ENCODE measurements around the gene DCBLD1. TPM values are rescaled to one million over a fixed set of nuclear protein-coding genes. Genes with fewer than 3 reads are reported as not detected.

DCBLD1 gene
- total RNA-seq, 1 donor from 2014 or later, result 6.1 TPM

DNA sequence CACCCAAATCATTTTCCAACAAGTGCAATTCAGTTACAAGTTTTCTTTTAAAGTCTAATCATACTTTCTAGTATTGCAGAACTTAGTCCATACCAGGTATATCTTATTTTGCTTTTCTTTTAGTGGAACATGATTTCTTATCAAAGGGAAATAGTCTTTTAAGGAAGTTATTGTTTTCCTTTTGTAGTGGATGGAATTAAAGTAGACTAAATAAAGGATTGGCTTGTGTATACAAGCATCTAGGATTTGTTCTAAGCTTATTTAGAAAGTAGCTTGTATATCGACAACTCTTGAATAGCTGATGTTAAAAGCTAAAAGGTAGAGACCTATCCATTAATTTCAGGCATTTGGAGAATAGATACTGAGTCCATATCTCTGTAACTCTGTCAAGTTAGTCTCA is 14.8 kb downstream of the DCBLD1 start:
- TF ChIP-seq, protein P1, sequence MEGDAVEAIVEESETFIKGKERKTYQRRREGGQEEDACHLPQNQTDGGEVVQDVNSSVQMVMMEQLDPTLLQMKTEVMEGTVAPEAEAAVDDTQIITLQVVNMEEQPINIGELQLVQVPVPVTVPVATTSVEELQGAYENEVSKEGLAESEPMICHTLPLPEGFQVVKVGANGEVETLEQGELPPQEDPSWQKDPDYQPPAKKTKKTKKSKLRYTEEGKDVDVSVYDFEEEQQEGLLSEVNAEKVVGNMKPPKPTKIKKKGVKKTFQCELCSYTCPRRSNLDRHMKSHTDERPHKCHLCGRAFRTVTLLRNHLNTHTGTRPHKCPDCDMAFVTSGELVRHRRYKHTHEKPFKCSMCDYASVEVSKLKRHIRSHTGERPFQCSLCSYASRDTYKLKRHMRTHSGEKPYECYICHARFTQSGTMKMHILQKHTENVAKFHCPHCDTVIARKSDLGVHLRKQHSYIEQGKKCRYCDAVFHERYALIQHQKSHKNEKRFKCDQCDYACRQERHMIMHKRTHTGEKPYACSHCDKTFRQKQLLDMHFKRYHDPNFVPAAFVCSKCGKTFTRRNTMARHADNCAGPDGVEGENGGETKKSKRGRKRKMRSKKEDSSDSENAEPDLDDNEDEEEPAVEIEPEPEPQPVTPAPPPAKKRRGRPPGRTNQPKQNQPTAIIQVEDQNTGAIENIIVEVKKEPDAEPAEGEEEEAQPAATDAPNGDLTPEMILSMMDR (conservative IDR thresholded peaks at IDR 0.05; ENCODE audit: low read depth, low read length), result no peak
- no peak overlapping the region for H3K4me3 ChIP-seq (ENCODE audit: low read depth, low read length)

DNA sequence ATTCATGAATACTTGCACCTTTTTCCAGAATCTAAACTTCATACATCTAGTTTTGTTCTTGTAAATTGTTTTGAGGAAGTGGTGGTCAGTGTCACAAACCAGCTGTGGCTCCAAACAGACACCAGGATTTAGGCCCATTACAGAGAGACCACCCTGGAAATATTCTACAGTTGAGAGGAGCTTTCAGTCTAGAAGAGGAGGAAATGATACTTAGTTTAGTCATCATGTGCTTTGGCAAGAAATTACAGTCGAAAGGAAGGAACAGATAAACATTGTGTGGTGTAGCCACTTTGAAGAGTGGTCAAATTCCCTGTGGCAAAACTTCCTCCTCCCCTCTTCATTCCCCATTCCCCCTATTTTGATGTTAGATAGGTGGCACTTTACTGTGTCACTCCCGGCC is 15.7 kb downstream of the DCBLD1 start:
- TF ChIP-seq, protein P1 (conservative IDR thresholded peaks at IDR 0.05; ENCODE audit: low read depth, low read length), result no peak
- DNase-seq (ENCODE audit: low read depth), result no peak
- H3K4me3 ChIP-seq (ENCODE audit: low read depth, low read length), result no peak overlapping the region

More for the DNA sequence above, 14.8 kb downstream of the DCBLD1 start:
- DNase-seq (ENCODE audit: low read depth), result no peak

DNA sequence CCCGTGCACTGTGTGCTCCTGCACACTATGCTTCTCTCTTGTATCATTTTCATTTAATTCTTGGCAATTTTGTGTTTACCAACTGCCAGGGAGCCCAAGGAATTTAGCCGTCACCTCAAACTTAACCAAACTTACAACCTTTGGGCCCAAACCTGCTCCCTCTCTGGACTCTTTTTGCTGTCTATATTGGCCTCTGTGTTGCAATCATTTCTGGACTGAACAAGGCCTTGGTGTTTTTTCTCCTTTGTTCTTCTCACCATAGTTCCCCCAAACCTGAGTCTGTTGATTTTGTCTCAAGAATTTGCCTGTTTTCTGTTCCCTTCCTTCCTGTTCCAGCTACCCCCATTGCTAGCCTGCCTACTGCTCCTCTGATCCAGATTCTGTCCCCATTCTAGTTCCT is 19.2 kb downstream of the DCBLD1 start:
- TF ChIP-seq, protein P1 (conservative IDR thresholded peaks at IDR 0.05; ENCODE audit: low read depth, low read length), result no peak
- DNase-seq (ENCODE audit: low read depth), result no peak
- no peak overlapping the region for H3K4me3 ChIP-seq (ENCODE audit: low read depth, low read length)

DNA sequence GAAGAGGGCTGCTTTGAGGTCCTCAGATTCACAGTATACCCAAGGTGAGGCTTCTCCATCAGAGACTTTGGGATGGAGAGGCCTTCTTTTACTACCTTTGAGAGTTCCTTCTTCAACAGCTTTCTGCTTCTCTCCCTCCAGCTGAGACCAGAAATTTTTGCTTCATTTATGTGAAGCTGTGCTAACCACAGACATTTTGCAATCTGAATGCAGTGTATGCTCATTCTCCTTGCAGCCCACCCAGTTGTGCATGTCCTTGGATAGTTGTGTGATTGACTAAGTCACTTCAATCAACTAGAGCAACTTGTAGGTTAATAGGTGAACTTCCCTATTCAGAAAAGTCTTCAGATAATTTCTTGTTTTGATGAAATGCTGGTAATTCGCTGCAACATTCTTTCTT is 20.1 kb downstream of the DCBLD1 start:
- TF ChIP-seq, protein P1 (conservative IDR thresholded peaks at IDR 0.05; ENCODE audit: low read depth, low read length), result no peak
- no peak for DNase-seq (ENCODE audit: low read depth)
- H3K4me3 ChIP-seq (ENCODE audit: low read depth, low read length), result no peak overlapping the region

DNA sequence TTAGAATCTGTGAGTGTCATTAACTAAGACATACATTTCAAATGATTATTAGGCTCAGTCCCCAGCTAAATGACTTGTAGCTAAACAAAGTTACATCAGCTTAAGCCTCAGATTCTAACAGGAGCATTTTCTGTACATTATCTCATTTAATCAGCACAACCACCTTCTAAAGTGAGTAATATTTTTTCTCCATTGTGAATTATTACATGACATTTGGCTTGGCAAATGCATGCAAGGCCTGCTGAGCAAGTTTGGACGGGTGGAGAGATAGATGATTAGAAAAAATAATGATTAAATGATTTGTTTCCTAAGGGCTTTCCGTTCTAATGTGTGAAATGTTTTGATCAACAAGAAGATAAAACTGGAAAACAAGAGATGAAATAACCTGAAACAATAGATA is 20.7 kb downstream of the DCBLD1 start:
- TF ChIP-seq, protein P1 (conservative IDR thresholded peaks at IDR 0.05; ENCODE audit: low read depth, low read length), result no peak
- no peak overlapping the region for H3K4me3 ChIP-seq (ENCODE audit: low read depth, low read length)
- DNase-seq (ENCODE audit: low read depth), result no peak

DNA sequence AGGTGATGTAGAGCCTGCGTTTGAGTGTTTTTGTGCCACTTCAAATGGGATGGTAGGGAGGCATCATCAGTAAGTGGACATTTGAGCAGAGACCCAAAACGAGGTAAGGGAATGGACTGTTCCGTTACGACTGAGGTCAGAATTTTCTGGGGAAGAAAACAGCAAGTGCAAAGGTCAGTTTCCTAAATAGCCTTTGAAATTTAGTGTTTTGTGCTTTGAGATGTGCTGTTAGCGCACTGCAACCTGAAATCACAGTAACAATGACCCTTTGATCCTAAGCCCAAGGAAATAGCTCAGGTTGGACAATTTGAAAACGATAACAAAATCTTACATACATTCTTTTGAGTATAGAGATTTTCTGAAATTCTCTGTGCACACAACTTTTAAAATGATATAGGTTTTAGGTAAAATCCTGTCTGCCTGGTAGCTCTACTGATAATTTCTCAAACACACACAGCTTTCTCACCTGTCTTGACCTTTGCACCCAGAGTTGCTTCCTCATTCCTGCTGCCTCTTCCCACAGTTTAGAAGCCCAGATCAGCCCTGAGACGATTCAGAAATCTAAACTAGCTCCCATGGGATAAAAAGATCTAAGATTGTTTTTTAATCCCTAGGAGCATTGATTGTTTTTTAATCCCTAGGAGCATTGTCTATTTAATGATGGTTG is 22.1 kb downstream of the DCBLD1 start:
- TF ChIP-seq, protein P1 (conservative IDR thresholded peaks at IDR 0.05; ENCODE audit: low read depth, low read length), result no peak
- no peak for DNase-seq (ENCODE audit: low read depth)

DNA sequence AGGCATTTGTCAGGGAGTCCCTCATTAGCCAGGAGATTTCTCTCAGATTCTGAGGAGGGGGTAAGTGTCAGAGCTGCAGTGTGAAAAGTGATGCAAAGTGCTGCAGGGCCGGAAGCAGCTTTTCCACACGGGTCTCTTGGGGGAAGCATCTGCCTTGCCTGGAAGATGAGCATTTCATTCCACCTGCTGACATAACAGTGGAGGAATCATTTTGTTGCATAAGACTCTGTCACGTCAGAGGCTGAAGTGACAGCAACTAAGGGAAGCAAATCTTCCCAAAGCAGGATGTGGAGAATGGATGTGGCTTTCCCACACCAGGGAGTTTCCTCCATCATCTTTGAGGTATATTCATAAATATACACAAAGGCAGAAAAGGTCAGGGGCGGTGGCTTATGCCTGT is 22.8 kb downstream of the DCBLD1 start:
- DNase-seq (ENCODE audit: low read depth), result no peak
- H3K4me3 ChIP-seq (ENCODE audit: low read depth, low read length), result no peak overlapping the region
- TF ChIP-seq, protein P1 (conservative IDR thresholded peaks at IDR 0.05; ENCODE audit: low read depth, low read length), result no peak

More for the DNA sequence above, 22.1 kb downstream of the DCBLD1 start:
- no peak overlapping the region for H3K4me3 ChIP-seq (ENCODE audit: low read depth, low read length)

Data from epithelial cell of proximal tubule (primary cell).